Measurements from ENCODE around the gene KCNK7.
"Not testable (repeated sequence)": the region's sequence is repeated elsewhere in the genome, so short reads cannot be mapped to it uniquely, and the experiment has no call there.

KCNK7 gene, protein sequence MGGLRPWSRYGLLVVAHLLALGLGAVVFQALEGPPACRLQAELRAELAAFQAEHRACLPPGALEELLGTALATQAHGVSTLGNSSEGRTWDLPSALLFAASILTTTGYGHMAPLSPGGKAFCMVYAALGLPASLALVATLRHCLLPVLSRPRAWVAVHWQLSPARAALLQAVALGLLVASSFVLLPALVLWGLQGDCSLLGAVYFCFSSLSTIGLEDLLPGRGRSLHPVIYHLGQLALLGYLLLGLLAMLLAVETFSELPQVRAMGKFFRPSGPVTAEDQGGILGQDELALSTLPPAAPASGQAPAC

GRCh38 chr11:65595543-65596281 lies at the start of gene KCNK7:
Gene KCNK7, minus strand, starts transcription at chr11:65595800. Its CDS starts 28 bp downstream, at chr11:65595772.
- DNase-seq: no peak

- DNase-seq: no peak
These were observed 49.2 kb upstream of the KCNK7 start for GRCh38 chr11:65644837-65645236.

GRCh38 chr11:65643971-65644370 lies 48.4 kb upstream of the KCNK7 start:
- no peak for DNase-seq

GRCh38 chr11:65642014-65642671 lies 46.5 kb upstream of the KCNK7 start:
- DNase-seq: no peak

- no peak for DNase-seq
These were observed 45.9 kb upstream of the KCNK7 start for GRCh38 chr11:65641297-65642013.

- DNase-seq: peak in 2 of 4 experiments; percentile 36 to 47
These were observed 45.1 kb upstream of the KCNK7 start for GRCh38 chr11:65640483-65641296.

DNA sequence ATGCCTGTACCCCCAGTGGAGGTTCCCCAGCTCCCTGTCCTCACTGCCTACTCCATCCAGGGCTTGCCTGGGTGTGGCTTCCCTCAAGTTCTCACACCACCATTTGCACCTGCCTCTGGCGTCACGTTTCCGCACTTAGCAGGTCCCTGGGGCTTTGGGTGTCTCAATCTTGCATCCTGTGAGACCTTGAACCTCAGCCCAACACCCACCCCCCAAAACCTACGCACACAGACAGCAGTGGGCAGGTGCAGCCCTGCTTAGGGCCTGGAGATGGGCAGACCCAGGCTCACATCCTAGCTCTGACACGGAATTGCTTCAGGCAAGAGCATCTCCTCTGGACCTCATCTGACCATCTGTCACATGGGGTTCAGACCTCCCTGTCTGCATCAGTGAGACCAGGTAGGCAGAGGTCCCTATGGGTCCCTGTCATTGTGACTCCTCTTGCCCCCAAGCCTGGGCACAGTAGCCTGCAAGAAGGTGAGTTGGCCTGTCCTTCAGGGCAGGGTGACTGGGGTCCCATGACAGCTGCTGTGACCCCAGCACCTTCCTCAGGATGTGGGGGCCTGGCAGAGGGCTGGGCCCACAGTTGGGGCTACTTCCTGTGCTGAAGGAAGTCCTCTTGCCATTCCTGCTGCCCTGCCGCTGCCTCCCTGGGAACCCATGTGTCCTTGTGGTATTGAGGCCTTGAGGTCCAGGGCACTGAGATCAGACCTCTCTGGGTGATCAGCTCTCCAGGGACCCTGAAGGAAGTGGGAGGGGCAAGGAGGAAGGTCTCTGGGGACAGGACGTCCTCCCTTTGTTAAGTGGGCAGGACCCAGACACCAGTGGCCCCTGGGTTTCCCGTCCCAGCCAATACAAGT lies 44.3 kb upstream of the KCNK7 start:
- DNase-seq: peak in 2 of 4 experiments; percentile 30 to 53

DNA sequence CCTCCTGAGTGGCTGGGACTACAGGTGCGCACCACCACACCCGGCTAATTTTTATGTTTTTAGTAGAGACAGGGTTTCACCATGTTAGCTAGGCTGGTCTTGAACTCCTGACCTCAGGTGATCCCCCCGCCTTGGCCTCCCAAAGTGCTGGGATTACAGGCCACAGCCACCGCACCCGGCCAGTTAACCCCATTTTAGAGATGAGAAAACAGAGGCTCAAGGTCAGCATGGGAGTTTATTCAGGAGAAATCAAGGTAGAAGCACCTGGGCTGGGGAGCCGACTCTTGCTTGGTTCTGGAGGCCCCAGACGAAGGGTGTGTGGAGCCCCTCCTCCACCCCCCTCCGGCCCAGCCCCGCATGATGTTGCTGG lies 43.6 kb upstream of the KCNK7 start:
- DNase-seq: not testable (repeated sequence)

DNA sequence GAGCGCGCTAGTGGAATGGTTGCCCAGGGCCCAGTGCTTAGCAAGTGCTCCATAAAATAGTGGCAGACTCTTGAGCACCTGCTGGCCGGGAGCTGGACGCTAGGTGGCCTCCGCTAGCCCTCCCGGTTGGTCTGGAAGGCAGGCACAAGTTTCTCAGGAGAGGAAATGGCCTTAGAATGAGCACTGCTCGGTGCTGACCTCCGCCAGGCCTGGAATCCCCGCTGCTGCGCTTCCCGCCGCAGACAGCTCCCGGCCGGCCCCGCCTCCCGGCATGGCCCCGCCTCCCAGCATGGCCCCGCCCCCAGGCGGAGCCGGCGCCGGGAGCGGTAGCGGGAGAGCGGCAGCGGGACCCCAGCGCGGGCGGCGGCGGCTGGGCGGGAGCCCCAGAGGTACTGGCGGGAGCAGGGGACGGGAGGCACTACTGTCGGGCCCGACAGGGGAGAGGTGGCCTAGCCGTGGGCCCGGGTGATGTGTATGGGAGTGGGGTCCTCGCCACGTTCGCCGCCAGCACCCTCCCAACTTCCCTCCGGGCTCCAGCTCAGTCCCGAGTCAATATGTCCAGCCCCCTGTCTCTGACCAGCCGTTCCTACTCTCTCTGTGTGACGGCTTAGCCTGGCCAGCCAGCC lies 42.3 kb upstream of the KCNK7 start, which contains the start of gene SIPA1:
SIPA1 (plus strand) TSS at position 308 of the 626 bp plus-strand sequence. CDS start 2,821 bp downstream, outside the sequence.
- DNase-seq: peak; percentile 40 to 58 (median 54)

- DNase-seq: no peak
These were observed 41.5 kb upstream of the KCNK7 start for GRCh38 chr11:65637032-65637557.

DNA sequence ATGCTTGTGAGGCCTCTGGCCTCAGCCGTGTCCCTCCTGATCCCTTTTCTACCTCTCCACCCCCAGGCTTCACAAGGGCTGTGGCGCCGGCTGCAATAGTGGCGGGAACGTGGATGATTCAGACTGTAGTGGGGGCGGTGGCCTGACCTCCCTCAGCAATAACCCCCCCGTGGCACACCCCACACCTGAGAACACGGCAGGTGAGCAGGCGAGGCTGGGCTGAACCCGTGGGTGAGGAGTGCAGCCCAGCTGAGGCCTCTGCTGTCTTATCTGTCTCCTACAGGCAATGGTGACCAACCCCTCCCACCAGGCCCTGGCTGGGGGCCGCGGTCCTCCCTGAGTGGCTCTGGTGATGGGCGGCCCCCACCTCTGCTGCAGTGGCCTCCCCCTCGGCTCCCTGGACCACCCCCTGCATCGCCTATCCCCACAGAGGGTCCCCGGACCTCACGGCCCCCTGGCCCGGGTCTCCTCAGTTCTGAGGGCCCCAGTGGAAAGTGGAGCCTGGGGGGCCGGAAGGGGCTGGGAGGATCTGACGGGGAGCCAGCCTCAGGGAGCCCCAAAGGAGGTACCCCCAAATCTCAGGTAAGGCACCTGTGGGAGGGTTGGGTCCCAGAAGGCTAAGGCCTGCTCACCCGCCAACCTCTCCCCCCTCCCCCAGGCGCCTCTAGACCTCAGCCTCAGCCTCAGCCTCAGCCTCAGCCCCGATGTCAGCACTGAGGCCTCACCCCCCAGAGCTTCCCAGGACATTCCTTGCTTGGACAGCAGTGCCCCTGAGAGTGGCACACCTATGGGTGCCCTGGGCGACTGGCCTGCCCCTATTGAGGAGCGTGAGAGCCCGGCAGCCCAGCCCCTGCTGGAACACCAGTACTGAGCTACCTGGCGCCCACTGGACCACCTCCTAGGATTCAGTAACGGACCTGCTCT lies 40.8 kb upstream of the KCNK7 start:
- DNase-seq: no peak

DNA sequence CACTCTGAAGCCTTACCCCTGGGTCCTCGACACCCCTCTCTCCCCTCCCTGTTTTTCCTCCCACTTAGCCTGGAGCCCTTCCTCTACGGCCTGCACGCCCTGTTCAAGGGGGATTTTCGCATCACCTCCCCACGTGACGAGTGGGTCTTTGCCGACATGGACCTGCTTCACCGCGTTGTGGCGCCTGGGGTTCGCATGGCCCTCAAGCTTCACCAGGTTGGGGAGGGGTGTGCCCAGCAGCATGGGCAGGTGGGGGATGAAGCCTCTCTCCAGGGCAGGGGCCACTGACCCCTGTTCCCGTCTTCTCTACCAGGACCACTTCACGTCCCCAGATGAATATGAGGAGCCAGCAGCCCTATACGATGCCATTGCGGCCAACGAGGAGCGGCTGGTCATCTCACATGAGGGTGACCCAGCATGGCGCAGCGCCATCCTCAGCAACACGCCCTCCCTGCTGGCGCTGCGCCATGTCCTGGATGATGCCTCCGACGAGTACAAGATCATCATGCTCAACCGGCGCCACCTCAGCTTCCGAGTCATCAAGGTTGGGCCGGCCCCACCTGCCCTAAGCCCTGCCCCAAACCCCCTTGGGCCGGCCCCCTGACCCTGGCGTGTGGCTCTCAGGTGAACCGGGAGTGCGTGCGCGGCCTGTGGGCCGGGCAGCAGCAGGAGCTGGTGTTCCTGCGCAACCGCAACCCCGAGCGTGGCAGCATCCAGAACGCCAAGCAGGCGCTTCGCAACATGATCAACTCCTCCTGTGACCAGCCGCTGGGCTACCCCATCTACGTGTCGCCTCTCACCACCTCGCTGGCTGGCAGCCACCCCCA lies 39.5 kb upstream of the KCNK7 start:
- no peak for DNase-seq

- DNase-seq: no peak
These were observed 38.8 kb upstream of the KCNK7 start for GRCh38 chr11:65634440-65634839.

GRCh38 chr11:65634109-65634436 lies 38.5 kb upstream of the KCNK7 start:
- no peak for DNase-seq

DNA sequence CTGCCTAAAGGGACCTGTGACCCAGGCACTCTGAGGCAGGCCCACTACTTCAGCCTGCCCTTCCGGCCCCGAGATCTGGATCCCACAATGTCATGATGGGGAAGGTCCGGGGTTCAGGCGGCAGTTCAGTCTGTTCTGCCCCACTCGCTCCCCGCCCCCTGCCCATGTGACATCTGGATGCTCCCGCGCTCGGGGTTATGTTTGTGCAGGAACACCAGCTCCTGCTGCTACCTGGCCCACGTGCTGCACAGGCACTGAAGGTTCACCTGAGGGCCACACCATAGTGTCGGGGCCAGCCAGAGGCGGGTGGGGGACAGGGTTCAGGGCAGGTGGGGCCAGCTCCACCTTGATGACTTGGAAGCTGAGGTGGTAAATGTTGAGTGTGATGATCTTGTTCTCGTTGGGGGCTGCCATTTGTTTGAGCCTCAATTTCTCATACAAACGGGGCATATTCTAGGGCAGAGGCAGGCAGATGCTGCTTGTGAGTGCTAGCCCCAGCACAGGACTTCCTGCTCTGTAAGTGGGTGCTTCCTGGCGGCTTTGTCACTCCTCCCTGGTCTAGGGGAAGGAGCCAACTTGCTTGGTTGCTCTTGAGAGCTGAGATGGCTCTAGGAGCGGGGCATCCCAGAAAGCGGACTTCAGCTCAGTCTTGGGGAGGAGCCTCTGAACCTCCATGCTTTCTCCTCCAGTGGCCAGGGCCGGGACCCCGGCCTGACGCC lies 37.9 kb upstream of the KCNK7 start:
- DNase-seq: no peak

- DNase-seq: no peak
These were observed 34.6 kb upstream of the KCNK7 start for GRCh38 chr11:65630215-65630614.

DNA sequence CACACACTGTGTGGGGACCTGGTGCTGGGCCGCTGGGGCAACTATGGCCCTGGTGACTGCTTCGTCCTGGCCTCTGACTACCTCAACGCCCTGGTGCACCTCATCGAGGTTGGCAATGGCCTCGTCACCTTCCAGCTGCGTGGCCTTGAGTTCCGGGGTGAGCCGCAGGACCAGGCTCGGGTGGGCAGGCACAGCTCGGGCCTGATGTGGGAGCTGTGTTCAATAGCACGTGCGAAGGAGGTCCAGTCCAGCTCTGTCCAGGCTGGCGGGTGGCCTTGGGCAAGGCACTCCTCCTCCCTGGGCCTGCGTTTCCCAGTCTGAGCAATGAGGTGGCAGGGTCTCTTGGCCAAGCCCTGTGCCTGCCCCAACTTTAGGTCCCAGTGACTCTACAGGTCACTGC lies 34.0 kb upstream of the KCNK7 start:
- no peak for DNase-seq

DNA sequence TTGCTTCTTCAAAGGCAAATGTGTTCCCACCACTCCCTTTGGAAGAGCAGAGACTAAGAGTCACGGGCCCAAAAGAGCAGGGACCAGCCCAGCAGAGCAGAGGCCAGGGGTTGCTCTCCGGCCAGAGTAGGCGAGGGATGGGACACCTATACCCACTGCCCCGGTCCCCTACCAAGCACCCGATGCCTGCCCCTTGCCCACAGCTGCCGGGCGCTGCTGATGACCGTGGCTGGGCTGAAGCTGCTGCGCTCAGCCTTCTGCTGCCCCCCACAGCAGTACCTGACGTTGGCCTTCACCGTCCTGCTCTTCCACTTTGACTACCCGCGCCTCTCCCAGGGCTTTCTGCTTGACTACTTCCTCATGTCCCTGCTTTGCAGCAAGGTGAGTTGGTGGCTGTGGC lies 31.6 kb upstream of the KCNK7 start:
- no peak for DNase-seq
